Measurements from ENCODE around the gene PPARG. TPM values are rescaled to one million over a fixed set of nuclear protein-coding genes. Genes with fewer than 3 reads are reported as not detected.
"Not testable (repeated sequence)": the region's sequence is repeated elsewhere in the genome, so short reads cannot be mapped to it uniquely, and the experiment has no call there.

Gene PPARG
- 2.3 and 2.5 TPM in 2 replicates for total RNA-seq

GRCh38 chr3:12288182-12289129 lies at the start of gene PPARG:
TSS of gene PPARG (plus strand) at chr3:12289070. CDS start at chr3:12379712, 90,642 bp downstream.
- Mint-ChIP-seq H3K4me3 (peak within 1 kb of the TSS; percentile 60), H3K4me1 (ENCODE audit: low read depth) (peaks cover 5% of the 10 kb centered on the region), H3K27me3 (ENCODE audit: insufficient read depth) (peaks cover 65% of the 10 kb centered on the region), H3K9me3 (no peaks in the 10 kb centered on the region), H3K27ac (peak within 1 kb of the TSS; percentile 23), H3K36me3 (ENCODE audit: low read depth) (no peaks in the 10 kb centered on the region)
- intact Hi-C loops (cut with micrococcal nuclease), result loop anchor here (2.0 to 5.0 kb wide), 2 partner anchors 101 to 154 kb away; no protein-coding TSS in a partner anchor
- no peak for DNase-seq (ENCODE audit: low spot score)

- Mint-ChIP-seq H3K27ac (no peak overlapping the region), H3K27me3 (ENCODE audit: insufficient read depth) (peaks cover 2% of the 10 kb centered on the region), H3K4me3 (no peak overlapping the region), H3K36me3 (ENCODE audit: low read depth) (no peaks in the 10 kb centered on the region), H3K9me3 (no peaks in the 10 kb centered on the region), H3K4me1 (ENCODE audit: low read depth) (no peaks in the 10 kb centered on the region)
- DNase-seq (ENCODE audit: low spot score), result no peak
- intact Hi-C loops (cut with micrococcal nuclease), result loop anchor here (5.0 kb wide), 1 partner anchor 38 kb away; no protein-coding TSS in a partner anchor
Measured at GRCh38 chr3:12239301-12239700, 49.6 kb upstream of the PPARG start.

GRCh38 chr3:12242772-12243171 lies 46.1 kb upstream of the PPARG start:
- Mint-ChIP-seq H3K27me3 (ENCODE audit: insufficient read depth) (peaks cover under 1% of the 10 kb centered on the region), H3K4me3 (no peak overlapping the region), H3K27ac (no peak overlapping the region), H3K9me3 (peaks cover 9% of the 10 kb centered on the region), H3K36me3 (ENCODE audit: low read depth) (no peaks in the 10 kb centered on the region), H3K4me1 (ENCODE audit: low read depth) (peaks cover 15% of the 10 kb centered on the region)
- no peak for DNase-seq (ENCODE audit: low spot score)
- intact Hi-C loops (cut with micrococcal nuclease), result loop anchor here (2.0 kb wide), 1 partner anchor 58 kb away; no protein-coding TSS in a partner anchor

- H3K9me3 Mint-ChIP-seq, result peaks cover 26% of the 10 kb centered on the region
- peak overlapping the region; percentile 32 for H3K27ac Mint-ChIP-seq
- H3K4me3 Mint-ChIP-seq, result peak overlapping the region; percentile 27
- intact Hi-C loops (cut with micrococcal nuclease), result no loop called here
- peaks cover 15% of the 10 kb centered on the region for H3K4me1 Mint-ChIP-seq (ENCODE audit: low read depth)
- peaks cover 11% of the 10 kb centered on the region for H3K27me3 Mint-ChIP-seq (ENCODE audit: insufficient read depth)
- H3K36me3 Mint-ChIP-seq (ENCODE audit: low read depth), result peaks cover 2% of the 10 kb centered on the region
- DNase-seq (ENCODE audit: low spot score), result no peak
Measured at GRCh38 chr3:12246497-12247163, 42.2 kb upstream of the PPARG start.

GRCh38 chr3:12247411-12247810 lies 41.5 kb upstream of the PPARG start:
- Mint-ChIP-seq H3K27me3 (ENCODE audit: insufficient read depth) (peaks cover 11% of the 10 kb centered on the region), H3K9me3 (peaks cover 26% of the 10 kb centered on the region), H3K4me3 (no peak overlapping the region), H3K4me1 (ENCODE audit: low read depth) (peaks cover 15% of the 10 kb centered on the region), H3K36me3 (ENCODE audit: low read depth) (peaks cover 2% of the 10 kb centered on the region), H3K27ac (no peak overlapping the region)
- intact Hi-C loops (cut with micrococcal nuclease), result no loop called here
- DNase-seq (ENCODE audit: low spot score), result no peak

- Mint-ChIP-seq H3K4me1 (ENCODE audit: low read depth) (peaks cover 15% of the 10 kb centered on the region), H3K27ac (no peak overlapping the region), H3K27me3 (ENCODE audit: insufficient read depth) (peaks cover 11% of the 10 kb centered on the region), H3K9me3 (peaks cover 26% of the 10 kb centered on the region), H3K4me3 (no peak overlapping the region), H3K36me3 (ENCODE audit: low read depth) (peaks cover 2% of the 10 kb centered on the region)
- intact Hi-C loops (cut with micrococcal nuclease), result no loop called here
- DNase-seq (ENCODE audit: low spot score), result no peak
Measured at GRCh38 chr3:12249519-12249918, 39.4 kb upstream of the PPARG start.

GRCh38 chr3:12252889-12253288 lies 36.0 kb upstream of the PPARG start:
- Mint-ChIP-seq H3K4me1 (ENCODE audit: low read depth) (no peaks in the 10 kb centered on the region), H3K27me3 (ENCODE audit: insufficient read depth) (peaks cover 15% of the 10 kb centered on the region), H3K9me3 (peaks cover 17% of the 10 kb centered on the region), H3K4me3 (no peak overlapping the region), H3K27ac (no peak overlapping the region), H3K36me3 (ENCODE audit: low read depth) (peaks cover 2% of the 10 kb centered on the region)
- DNase-seq (ENCODE audit: low spot score), result no peak
- intact Hi-C loops (cut with micrococcal nuclease), result no loop called here

- intact Hi-C loops (cut with micrococcal nuclease), result no loop called here
Measured at GRCh38 chr3:12253516-12254343, 35.1 kb upstream of the PPARG start.

GRCh38 chr3:12255393-12255792 lies 33.5 kb upstream of the PPARG start:
- no peak overlapping the region for H3K27ac Mint-ChIP-seq
- H3K4me3 Mint-ChIP-seq, result no peak overlapping the region
- peaks cover 8% of the 10 kb centered on the region for H3K27me3 Mint-ChIP-seq (ENCODE audit: insufficient read depth)
- no peak for DNase-seq (ENCODE audit: low spot score)
- intact Hi-C loops (cut with micrococcal nuclease), result no loop called here
- H3K36me3 Mint-ChIP-seq (ENCODE audit: low read depth), result no peaks in the 10 kb centered on the region
- H3K4me1 Mint-ChIP-seq (ENCODE audit: low read depth), result no peaks in the 10 kb centered on the region
- peaks cover under 1% of the 10 kb centered on the region for H3K9me3 Mint-ChIP-seq

More at GRCh38 chr3:12253516-12254343, 35.1 kb upstream of the PPARG start:
- no peak for DNase-seq (ENCODE audit: low spot score)
- Mint-ChIP-seq H3K4me1 (ENCODE audit: low read depth) (no peaks in the 10 kb centered on the region), H3K36me3 (ENCODE audit: low read depth) (peaks cover 2% of the 10 kb centered on the region), H3K4me3 (no peak overlapping the region), H3K9me3 (peaks cover 15% of the 10 kb centered on the region), H3K27ac (no peak overlapping the region), H3K27me3 (ENCODE audit: insufficient read depth) (peaks cover 11% of the 10 kb centered on the region)

GRCh38 chr3:12258911-12259310 lies 30.0 kb upstream of the PPARG start:
- no peaks in the 10 kb centered on the region for H3K9me3 Mint-ChIP-seq
- intact Hi-C loops (cut with micrococcal nuclease), result no loop called here
- H3K27me3 Mint-ChIP-seq (ENCODE audit: insufficient read depth), result peaks cover 8% of the 10 kb centered on the region
- no peak for DNase-seq (ENCODE audit: low spot score)
- no peak overlapping the region for H3K4me3 Mint-ChIP-seq
- no peaks in the 10 kb centered on the region for H3K4me1 Mint-ChIP-seq (ENCODE audit: low read depth)
- no peaks in the 10 kb centered on the region for H3K36me3 Mint-ChIP-seq (ENCODE audit: low read depth)
- no peak overlapping the region for H3K27ac Mint-ChIP-seq

GRCh38 chr3:12262173-12262572 lies 26.7 kb upstream of the PPARG start:
- H3K9me3 Mint-ChIP-seq; H3K4me3 Mint-ChIP-seq; intact Hi-C loops (cut with micrococcal nuclease); H3K27ac Mint-ChIP-seq; H3K4me1 Mint-ChIP-seq (ENCODE audit: low read depth); H3K36me3 Mint-ChIP-seq (ENCODE audit: low read depth); DNase-seq (ENCODE audit: low spot score): not testable (repeated sequence)
- H3K27me3 Mint-ChIP-seq (ENCODE audit: insufficient read depth), result peaks cover 21% of the 10 kb centered on the region

GRCh38 chr3:12265508-12265907 lies 23.4 kb upstream of the PPARG start:
- Mint-ChIP-seq H3K4me1 (ENCODE audit: low read depth) (no peaks in the 10 kb centered on the region), H3K27me3 (ENCODE audit: insufficient read depth) (peaks cover 21% of the 10 kb centered on the region), H3K36me3 (ENCODE audit: low read depth) (no peaks in the 10 kb centered on the region), H3K4me3 (no peak overlapping the region), H3K9me3 (no peaks in the 10 kb centered on the region), H3K27ac (no peak overlapping the region)
- intact Hi-C loops (cut with micrococcal nuclease), result loop anchor here (5.0 kb wide), 1 partner anchor 43 kb away; no protein-coding TSS in a partner anchor
- no peak for DNase-seq (ENCODE audit: low spot score)

Measured in activated T-helper 1 cell treated with anti-CD3 and anti-CD28 coated beads, Interleukin-12 subunit alpha, Interleukin-12 subunit beta, Interleukin-2, Interleukin-4 antibody, amounts not matched to agents 30 ng/mL and 10 ng/mL and 1 ng/mL, durations not matched to agents 14 hours and 24 hours and 36 hours (primary cell).